ENCODE results near the gene SUFU. TPM values are rescaled to one million over a fixed set of nuclear protein-coding genes. Genes with fewer than 3 reads are reported as not detected.
"Not testable (repeated sequence)": the region's sequence is repeated elsewhere in the genome, so short reads cannot be mapped to it uniquely, and the experiment has no call there.

The SUFU gene
- total RNA-seq, 1 experiment from 2014 or later, result 9.7 TPM

DNA sequence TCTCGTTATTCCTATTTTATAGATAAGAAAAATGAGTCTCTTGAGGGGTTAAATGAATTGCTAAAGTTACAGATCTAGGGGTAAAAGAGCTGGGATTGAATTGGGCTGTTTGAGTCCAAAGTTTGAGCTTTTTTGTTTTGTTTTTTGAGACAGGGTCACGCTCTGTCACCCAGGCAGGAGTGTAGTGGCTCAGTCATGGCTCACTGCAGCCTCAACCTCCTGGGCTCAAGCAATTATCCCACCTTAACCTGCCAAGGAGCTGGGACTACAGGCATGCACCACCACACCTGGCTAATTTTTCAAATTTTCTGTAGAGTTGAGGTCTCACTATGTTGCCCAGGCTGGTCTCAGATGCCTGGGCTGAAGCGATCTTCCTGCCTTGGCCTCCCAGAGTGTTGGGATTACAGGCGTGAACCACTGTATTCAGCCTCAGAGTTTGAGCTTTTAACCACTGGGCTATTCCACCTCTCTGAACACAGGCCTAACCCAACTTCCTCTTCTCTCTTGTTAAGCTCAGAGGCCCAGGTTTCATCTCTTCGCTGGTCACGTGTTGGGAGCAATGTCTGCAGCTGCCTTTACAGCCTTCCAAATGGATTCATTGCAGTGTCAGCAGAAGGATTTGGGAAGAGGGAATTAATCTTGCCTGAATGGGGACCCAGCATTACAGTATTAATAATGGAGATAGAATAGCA, 8.0 kb downstream of the SUFU start:
- DNase-seq (ENCODE audit: low read depth), result no peak

DNA sequence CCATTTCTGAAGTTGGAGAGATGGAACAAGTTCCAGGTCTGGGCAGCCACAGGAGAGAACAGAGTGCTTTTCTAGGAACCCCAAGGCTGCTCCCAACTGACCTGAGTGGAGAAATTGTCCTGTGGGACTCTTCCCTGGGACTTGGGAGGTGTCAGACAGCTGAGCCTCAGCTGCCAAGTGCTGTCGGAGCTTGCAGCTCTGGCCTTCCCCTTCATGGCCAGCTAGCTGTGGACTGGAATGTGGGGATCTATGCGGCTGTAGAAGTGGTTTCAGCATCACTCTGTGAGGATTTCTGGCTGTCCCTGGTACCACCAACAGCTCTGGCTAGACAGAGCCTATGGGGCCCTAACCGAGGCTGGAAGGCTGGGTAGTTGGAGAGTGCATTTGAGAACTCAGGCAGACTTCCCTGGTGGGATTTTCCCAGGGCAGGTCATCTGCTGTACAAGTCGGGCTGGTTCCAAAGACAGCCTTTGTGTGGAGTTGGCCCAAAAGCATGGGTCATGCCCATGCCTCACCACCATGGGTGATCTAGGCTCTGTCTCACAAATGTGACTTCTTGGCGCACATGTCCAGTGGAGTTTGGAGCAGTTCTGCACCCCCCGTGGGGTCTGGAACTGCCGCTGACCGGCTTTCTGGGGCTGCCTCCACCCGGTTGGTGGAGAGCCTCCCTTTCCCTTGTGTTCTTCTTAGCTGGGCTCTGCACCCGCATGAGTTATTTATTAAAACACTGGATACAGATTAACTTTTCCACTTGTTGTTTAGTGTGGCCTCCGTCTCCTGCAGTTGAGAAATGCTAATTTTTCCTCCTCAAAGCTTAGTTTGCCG, 10.9 kb downstream of the SUFU start:
- DNase-seq (ENCODE audit: low read depth), result no peak

DNA sequence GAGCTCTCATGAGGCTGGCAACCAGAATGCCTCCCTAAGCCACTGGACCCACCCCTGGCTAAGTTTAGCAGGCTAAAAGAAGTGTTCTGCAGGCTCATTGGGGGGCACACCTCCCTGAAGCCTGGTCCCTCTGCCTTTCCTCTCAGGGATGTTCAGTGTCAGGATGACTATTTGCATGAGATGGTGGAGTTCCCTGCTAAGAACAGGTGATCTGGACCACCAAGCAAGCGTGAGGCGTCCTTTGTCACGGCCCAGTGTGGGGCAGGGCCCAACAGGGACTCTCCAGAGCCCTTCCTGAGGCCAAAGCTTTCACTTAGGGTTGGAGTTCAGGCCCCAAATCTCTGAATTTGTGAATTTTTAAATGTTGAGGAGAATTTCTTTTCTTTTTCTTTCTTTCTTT, 12.0 kb downstream of the SUFU start:
- no peak for DNase-seq (ENCODE audit: low read depth)

DNA sequence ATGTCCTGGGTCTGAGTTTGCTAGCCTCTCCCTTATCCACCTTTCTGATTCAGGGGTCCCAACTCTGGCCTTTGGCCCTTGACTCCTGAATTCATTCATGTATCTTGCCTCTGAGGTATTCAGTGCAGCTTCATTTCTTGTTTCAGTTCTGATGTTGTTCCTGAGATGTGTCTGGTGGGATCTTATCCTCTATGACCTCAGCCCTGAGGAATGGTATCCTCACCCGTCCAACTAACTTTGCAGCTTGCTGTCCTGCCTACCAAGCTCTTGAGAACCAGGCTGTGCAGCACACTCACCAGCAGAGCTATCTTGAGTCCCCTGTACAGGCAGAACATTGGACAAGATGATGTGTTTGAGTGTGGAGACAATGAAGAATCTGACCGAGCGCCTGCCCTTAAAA, 13.8 kb downstream of the SUFU start:
- DNase-seq (ENCODE audit: low read depth), result peak; percentile 27

- no peak for DNase-seq (ENCODE audit: low read depth)
Observed at GRCh38 chr10:102519246-102519825, 15.6 kb downstream of the SUFU start.

DNA sequence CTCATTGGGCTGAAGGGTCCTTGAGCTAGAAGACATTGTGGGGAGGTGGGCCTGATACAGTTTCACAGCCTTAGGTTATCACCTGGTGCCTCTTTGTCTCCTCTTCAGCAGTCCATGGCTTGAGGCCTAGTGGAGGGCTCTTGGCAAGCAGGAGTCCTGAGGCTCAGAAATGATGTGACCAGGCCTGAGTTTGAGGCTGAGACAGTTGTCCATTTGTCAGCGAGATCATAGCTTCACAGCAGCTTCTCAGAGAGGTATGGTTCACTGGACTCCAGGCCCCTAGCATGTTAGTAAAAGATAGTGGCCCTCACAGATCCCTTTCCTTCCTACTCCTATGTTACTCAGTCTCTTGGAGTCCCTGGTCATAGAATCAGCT, 19.1 kb downstream of the SUFU start:
- no peak for DNase-seq (ENCODE audit: low read depth)

DNA sequence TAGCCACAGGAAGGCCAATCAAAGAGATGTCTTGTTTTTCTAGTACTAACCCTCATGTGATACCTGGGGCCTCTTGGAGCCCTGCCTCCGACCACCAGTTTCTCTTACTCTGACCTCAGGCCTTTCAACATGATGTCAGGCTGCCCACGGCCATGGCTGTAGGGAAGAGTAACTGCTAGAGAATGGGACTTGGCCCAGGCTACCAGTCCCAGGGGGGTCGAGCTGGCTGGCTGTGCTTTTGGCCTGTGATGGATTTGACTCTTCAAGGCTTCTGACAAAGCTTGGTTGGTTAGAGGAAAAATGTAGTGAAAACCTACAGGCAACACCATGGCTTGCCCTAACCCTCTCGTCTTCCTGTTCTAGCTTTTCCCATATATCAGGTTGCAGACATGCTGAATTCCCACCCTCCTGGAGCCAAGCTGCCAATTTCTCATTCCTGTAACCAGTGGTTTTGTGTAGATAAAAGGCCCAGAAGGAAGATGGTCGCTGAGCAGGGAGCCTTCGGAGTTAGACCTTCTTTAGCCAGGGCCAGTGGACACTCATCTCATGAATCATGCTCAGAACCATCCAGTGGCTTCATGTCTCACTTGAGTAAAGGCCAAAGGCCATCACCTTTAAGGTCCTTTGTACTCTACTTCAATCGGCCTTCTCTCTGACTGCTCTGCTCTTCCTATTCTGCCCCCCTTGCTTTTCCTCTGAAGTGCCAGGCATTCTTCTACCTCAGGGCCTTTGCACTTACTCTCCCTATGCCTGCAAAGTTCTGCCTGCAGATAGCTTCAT, 19.7 kb downstream of the SUFU start:
- DNase-seq (ENCODE audit: low read depth), result peak; percentile 19

GRCh38 chr10:102524746-102525145, 21.0 kb downstream of the SUFU start:
- DNase-seq (ENCODE audit: low read depth), result no peak

- no peak for DNase-seq (ENCODE audit: low read depth)
Observed at GRCh38 chr10:102527546-102527945, 23.8 kb downstream of the SUFU start.

DNA sequence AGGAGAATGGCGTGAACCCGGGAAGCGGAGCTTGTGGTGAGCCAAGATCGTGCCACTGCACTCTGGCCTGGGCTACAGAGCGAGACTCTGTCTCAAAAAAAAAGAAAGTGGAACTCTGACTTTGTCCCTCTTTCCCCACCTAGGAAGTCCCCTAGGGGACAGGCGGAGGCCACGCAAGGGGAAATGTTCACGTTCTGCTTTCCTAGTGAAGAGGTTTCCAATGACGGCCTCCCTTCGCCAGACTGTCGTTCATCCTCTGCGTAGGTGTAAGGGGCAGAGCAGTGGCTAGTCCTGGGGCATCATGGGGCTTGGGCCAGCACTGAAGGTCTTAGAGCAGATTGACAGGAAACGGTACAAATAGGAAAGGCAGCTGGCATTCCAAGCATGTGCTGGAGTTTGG, 30.6 kb downstream of the SUFU start:
- DNase-seq (ENCODE audit: low read depth), result no peak

DNA sequence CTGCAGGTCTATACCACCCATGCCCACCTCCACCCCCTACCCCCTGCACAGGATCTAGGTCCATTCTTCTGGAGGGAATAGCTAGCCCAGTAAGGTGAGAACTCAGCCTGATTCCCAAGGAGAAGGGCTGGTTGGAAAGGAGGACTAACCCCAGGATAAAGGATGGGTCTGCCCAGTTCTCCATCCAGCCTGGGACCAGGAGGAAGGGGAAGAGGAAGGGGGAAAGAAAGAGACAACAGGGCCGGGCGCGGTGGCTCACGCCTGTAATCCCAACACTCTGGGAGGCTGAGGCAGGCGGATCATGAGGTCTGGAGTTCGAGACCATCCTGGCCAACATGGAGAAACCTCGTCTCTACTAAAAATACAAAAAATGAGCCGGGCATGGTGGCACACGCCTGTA, 31.2 kb downstream of the SUFU start:
- not testable (repeated sequence) for DNase-seq (ENCODE audit: low read depth)

DNA sequence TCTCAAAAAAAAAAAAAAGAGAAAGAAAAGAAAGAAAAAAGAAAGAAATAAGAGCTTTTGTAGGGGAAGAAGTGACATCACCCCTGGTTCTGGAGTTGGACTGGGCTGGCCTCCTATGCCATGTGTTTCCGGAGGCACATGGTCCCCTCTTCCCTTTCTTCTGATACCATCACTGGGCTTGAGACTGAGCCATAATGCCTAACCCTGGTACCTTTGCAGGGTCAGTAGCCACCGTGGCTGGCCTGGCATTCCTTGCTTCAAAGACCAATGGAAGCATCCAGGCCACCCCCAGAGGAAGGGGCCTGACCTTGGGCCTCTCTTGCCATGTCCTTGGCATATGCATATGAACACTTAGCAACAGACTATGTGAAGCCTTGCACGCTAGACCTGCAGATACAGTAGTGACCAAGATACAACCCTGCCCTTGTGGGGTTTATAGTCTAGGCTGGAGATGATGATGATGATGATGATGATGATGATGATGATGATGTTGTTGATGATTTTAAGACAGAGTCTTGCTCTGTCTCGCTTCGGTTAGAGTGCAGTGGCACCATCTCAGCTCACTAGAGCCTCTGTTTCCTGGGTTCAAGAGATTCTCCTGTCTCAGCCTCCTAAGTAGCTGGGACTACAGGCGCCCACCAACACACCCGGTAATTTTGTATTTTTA, 31.8 kb downstream of the SUFU start:
- no peak for DNase-seq (ENCODE audit: low read depth)

DNA sequence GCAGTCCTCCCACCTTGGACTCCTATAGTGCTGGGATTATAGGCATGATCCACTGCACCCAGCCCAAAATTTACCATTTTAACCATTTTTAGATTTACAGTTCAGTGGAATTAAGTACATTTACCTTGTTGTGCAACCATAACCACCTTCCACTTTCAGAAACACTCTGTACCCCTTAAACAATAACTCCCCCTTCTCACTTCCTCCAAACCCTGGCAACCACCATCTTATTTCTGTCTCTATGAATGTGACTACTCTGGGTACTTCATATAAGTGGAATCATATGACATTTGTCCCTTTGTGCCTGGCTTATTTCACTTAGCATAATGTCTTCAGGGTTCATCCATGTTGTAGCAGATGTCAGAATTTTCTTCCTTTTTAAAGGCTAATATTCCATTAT, 33.6 kb downstream of the SUFU start:
- no peak for DNase-seq (ENCODE audit: low read depth)

DNA sequence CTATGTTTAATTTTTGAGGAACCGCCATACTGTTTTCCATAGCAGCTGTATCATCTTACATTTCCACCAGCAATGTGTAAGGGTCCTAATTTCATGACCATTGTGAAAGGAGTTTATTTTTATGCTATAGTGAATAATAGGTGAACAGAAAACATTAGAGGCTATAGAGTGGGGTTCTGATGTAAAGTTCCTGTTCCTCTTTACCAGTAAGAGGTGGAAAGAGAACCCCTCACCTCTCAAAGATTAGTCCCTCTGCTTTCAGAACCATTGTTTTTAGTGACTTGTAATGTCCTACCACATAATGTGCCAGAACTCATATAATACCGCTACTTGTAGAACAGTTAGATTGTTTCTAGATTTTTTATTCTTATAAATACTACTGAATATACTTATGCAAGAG, 34.2 kb downstream of the SUFU start:
- DNase-seq (ENCODE audit: low read depth), result no peak

GRCh38 chr10:102538811-102539210, 35.0 kb downstream of the SUFU start:
- no peak for DNase-seq (ENCODE audit: low read depth)

DNA sequence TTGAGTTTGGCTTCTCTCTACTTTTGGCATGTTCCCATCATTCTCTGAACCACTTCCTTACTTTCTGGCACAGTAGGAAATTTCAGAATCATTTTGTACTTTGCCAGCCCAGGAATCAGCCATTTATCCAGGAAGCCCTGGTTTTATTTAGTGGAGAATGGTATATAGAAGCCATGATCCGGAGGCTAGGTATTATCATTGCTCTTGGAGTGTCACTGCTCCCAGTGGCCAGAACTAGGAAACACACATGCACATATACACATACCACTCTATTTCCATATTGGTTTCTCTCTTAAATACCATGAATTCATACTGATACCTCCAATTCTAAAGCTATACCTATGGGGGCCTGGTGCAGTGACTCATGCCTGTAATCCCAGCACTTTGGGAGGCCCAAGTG, 36.3 kb downstream of the SUFU start:
- peak; percentile 28 for DNase-seq (ENCODE audit: low read depth)

GRCh38 chr10:102542800-102543418, 39.1 kb downstream of the SUFU start:
- DNase-seq (ENCODE audit: low read depth), result no peak

DNA sequence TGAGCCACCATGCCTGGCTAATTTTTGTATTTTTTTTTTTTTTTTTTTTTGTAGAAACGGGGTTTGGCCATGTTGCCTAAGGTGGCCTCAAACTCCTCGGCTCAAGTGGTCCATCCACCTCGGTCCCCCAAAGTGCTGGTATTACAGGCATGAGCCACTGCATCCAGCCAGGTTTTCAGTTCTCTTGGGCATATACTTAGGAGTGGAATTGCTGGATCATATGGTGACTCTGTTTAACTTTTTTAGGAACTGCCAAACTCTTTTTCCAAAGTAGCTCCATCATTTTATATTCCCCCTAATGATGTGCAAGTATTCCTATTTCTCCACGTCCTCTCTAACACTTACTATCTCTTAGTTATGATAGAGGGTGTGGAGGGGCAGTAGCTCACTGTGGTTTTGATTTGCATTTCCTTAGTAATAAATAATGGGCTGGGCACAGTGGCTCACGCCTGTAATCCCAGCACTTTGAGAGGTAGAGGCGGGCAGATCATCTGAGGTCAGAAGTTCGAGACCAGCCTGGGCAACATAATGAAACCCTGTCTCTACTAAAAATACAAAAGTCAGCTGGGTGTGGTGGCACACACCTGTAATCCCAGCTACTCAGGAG, 41.6 kb downstream of the SUFU start:
- no peak for DNase-seq (ENCODE audit: low read depth)

- DNase-seq (ENCODE audit: low read depth), result no peak
Observed at GRCh38 chr10:102545997-102546396, 42.2 kb downstream of the SUFU start.

- DNase-seq (ENCODE audit: low read depth), result no peak
Observed at GRCh38 chr10:102546606-102547320, 43.0 kb downstream of the SUFU start.
